ENCODE data around the gene CEP55.

CEP55 gene

DNA sequence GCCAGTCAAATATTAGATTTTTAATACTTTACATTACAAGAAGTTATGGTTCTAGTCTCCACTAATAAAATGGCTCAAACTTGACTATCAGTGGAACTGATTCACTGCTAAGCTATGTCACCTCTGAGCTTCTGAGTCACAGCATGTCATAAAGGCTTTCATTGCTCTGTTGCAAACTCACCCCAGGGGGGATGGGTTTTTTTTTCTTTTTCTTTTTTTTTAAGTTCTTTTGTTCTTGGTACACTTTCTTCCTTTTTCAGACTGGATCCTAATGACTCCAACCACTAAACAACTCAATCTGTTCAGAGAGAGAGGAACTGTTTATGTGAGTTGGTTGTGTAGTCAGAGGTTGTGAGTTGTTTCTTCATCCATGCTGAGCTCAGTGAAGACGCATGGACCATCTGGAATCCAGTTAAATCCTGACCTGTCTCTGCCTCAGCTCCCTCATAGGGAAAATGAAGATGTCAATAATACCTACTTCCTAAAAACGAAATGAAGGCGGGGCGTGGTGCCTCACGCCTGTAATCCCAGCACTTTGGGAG lies 25.2 kb upstream of the CEP55 start:
- DNase-seq, result no peak

DNA sequence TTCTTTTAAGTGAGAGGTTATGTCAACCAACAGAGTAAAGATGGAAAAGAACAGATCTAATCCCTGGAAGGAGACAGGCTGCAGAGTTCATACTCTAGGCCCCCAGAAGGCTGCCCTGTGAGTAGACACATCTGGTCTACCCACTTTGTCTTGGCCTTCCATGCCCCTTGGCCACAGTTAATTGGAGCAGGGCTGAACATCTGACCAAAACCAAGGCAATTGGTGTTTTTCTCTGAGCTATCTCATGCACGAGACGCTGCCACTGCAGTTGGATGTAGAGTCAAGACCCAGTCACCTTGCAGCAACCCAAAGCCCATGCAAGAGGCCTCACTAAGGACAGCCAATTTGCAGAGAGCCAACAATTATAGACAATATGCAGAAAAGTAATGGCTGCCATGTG lies 23.3 kb upstream of the CEP55 start:
- no peak for DNase-seq

DNA sequence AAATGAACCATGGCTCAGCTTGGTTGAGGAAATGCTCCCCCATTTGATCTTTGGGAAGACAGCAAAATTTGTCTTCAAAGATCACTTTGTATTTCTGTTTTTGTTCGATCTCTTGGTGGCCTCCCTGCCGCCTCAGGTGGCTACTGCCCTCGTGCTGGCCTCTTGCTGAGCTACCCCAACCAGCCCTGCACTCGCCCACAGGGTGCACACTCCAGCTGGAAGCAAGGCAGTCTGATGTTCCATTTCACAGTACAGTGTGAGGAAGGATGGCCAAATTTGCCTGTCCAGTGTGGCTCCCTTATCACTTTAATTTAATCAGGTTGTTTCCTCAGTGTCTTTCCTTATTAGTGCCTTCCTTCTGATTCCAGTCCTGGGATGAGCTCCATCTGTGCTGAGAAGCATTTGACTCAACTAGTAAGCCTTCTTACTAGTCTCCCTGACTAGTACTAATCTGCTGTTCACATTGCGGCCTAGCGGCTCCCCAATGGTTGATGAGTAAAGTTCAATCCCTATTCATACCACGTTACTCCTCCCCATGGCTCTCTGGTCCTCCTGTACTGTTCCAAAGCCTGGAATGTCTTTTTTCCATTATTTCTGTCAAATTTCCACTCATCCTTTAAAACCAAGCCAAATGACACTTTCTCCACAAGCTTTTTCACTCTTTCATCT lies 22.5 kb upstream of the CEP55 start:
- DNase-seq, result no peak

DNA sequence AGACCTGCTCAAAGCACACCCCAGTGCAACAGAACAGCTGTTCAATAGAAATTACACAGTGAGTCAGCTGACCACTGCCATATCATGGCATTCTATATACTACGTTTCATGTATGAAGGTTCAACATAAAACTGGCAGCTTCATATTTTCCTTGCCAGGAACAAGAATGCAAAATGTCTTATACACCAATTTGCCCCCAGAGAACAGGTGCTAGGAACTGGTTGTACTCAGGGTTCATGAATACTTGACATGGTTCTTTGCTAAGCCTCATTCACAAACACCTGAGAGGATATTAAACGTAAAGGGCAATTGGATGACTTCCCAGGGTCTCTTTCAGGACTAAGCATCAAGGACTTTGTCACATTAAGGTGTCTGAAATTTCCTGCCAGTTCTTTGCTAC lies 21.2 kb upstream of the CEP55 start:
- DNase-seq, result no peak

DNA sequence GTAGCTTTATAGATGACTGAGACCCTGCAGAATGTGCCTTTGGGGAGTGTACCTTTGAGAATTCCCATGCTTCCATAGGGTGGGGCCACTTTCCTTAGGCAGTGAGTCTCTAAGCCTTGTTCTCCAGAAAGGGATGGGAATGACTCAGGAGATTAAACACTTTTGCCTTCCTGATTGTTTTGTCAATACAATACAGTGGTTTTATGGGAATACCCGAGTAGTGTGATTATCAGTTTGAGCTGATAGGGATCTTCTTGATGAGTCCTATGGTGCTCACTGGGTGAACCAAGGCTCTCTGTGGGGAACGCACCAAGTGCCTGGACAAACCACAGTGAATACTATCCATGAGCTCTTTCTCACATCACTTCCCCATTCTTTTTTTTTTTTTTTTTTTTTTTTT lies 20.5 kb upstream of the CEP55 start:
- DNase-seq, result no peak

DNA sequence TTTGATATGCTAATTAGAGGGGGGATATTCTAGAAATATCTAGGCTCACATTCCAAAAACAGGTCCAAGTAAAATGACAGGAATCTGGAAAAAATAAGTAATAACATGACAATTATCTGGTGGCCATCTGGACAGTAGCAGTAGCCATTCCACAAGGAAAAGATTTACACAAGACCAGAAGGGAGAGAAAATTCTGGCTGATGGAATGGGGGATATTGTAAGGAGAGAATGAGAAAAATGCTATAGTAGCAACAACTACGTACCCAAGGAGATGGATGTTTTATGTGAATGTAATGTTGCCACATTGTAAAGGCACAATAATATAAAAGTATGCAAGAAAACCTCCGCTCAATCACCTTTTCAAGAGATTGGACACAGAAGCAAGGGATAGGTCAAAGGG lies 19.7 kb upstream of the CEP55 start:
- no peak for DNase-seq

DNA sequence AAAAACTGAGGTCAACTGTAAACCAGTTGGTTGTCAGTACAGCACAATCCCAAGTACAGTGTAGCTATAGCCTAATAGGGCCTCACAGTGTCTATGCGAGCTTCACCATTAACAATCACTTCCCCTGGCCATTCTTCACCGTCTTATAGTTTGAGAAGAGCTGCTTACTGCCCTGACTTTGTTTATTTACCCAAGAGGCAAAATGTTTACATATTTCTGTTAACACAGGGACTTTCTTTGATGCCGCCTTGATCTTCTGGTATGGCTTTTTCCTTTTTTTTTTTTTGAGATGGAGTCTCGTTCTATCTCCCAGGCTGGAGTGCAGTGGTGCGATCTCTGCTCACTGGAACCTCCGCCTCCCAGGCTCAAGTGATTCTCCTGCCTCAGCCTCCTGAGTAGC lies 17.5 kb upstream of the CEP55 start:
- no peak for DNase-seq

DNA sequence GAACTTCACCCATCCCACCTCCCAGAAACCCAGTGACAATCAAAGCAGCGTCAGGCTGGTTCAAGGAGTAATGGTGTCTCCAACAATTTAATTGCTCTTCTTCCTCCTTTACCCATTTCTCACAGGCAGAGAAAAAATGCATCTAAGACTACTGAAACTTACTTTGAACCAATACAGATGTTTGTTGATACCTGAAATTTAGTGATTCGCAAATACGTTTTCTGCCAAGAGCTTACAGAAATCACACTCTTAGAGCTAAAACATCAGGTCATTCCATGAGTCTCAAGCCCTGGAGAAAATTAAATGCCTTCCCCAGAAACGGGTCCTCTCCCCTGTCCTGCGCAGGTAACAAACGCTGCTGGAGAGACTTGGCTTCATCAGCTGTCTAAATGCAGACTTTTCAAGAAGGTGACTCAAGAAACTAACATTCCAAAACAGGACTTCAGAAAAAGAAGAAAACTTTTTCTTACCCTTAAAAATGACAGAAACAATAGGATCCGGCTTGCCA lies 14.7 kb upstream of the CEP55 start:
- DNase-seq, result no peak

DNA sequence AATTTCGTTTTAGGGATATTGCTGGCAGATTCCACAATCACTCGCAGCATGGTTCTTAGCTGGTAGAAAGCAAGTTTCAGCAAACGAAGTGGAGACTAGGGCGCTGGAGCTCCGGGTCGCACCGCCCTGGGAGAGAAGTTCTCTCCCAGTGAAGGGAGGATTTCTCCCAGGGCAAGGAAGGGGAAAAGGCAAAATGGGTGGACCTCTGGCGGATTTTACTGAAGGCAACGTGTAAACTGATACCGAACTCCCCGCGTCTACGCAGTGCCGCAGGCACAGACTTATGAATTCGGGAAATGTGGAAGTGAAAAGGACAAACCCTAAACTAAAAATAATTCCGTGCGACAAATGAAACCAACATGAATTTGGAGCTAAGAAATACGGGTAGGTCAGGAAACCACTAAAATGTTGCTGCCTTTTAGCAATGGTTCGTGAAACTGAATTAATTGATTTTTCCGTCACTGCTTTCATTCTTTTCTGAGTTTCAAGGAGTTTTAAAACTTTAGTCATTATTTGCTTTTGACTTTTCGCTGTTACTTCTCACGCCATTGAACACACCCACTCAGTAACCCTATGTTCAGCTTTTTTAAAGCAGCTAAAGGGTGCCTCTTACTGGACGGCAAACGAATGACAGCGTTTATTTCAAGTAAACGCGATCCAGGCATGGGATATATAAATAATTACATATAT lies 14.1 kb upstream of the CEP55 start, which contains the start of gene MYOF:
MYOF (minus strand) TSS at position 190 of the 690 bp plus-strand sequence; CDS start at position 50, 140 bp downstream.
- peak; percentile 28 to 38 for DNase-seq

DNA sequence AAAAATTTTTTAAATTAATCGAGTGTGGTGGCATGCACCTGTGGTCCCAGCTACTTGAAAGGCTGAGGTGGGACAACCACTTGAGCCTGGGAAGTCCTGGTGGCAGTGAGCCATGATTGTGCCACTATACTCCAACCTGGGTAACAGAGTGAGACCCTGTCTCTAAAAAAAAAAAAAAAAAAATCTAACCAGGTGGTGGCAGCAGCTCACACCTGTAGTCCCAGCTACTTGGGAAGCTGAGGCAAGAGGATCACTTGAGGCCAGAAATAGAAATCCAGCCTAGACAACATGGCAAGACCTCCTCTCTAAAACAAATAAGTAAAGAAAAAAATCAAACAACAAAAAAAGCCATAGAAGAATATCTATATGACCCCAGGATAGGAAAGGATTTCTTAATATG lies 10.7 kb upstream of the CEP55 start:
- DNase-seq, result no peak

DNA sequence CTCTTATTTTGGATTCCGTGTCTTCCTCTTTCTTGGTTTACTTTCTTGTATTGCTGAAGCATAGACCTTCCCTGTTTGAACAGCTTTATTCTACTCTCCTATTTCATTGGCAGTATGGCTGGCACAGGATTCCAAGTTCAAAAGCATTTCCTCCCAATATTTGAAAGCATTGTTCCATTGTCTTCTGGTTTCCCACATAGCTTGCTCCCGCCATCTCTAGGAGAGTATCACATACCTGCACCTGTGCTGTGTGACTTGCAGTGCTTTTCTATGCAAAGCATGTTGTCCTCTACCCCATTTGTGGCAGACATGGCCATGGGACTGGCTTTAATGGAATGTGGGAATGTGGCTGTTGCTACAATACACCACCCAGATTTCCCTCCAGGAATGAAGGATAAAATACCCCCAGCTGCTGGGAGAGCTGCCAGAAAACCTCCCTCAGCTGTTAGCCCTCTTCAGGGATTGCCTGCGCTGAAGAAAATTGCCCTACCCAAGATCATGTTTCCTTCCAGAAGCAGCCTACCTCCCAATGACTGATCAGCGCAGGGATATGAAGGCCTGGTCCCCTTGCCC lies 7.4 kb upstream of the CEP55 start:
- no peak for DNase-seq

DNA sequence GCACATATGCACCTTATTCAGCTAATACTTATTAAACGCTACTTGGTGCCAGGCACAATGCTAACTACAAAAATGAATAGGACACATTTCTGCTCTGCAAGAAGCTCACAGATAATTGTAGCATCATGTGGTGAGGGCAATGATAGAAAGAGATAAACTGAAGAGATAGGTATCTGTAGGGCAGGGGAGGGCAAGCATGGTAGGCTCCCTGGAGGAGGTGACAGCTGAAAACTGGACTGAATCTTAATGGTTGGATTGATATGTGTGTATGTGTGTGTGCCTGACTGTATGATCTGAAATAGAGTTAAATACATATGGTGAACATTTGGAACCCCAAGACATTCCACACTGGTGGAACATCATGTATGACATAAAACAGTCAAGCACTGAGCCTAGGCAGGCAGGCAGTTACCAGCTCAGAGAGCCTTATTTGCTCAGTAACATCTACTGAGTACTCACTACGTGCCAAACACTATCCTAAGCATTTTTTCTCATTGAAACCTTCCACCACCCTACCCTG lies 4.8 kb upstream of the CEP55 start:
- DNase-seq, result no peak

DNA sequence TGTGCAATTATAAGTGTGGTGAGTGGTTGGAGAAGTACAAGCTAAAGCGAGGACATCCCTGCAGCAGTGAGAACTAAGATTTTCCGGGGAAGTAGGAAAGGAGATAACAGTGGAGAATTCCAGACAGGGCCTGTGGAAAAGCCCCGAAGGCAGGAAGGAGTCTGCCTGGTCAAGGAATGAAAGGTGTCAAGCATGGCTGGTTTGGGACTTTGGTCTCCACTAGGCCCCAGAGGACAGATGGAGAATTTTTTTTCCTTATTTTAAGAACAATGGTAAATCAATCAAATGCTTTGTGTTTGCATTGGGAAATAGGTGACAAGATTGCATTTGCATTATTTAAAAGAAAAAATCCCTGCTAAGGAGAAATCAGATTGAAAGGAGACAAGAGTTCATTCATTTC lies 3.2 kb upstream of the CEP55 start:
- DNase-seq, result no peak

DNA sequence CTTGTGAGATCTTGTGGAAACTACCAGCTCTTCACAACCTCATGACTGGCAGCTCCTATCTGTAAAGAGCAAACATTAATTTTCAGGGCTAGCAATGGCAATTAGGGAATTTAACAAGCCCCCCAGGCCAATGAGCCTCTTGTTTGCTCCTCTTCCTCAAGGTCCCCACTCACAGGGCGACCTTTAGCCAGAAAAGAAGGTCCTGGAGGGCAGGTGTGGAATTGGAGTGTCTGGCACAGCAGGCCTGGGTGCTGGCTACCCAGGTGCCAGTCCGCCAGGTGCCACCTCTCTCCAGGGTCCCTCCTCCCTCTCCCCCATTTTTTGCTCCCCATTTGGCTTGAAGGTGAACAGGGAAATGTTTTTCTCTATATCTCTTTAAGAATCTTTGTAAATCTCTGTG lies 1.9 kb upstream of the CEP55 start:
- no peak for DNase-seq

DNA sequence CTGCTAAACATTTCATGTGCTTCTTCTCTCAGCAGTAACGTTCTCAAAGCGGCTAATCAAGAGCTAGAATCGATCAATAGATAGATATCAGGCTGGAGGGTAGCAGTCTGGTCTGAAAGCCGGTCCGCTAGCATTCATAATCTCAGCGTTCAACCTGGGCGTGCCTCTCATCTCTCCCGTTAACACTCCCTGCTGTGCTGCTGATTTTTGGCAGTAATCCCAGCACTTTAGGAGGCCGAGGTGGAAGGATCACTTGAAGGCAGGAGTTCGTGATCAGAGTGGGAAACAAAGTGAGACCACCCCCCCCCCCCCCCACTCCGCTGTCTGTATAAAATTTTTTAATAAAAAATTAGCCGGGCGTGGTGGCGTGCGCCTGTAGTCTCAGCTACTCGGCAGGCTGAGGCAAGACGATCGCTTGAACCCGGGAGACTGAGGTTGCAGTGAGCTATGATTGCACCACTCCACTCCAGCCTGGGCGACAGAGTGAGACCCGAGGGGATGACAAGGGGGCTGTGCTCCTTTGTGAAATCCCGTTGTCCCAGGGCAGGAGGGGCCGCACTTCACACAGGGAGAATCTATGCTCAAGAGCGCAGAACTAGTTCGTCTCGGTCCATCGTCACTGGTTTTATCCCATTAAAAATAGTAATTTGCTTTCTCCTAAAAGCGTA lies 624 bp upstream of the CEP55 start:
- no peak for DNase-seq

DNA sequence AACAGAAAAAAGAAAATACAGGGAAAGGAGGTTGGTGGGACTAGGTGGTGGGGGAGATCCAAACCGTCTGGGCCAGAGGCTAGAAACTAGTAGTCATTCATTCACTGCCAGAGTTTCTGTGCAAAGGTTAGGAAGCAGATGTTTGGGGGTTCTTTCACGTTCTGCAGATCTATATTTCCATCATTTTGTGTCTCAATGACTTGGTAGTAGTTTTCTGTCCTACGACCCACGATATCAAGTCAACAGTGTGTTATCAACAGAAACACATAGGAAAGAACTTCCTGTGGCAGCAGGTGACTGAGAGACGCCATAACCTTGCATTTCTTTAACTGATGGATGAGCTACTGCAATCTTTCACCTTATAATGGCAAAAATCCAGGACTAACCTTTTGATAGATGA lies 1.8 kb downstream of the CEP55 start:
- no peak for DNase-seq

DNA sequence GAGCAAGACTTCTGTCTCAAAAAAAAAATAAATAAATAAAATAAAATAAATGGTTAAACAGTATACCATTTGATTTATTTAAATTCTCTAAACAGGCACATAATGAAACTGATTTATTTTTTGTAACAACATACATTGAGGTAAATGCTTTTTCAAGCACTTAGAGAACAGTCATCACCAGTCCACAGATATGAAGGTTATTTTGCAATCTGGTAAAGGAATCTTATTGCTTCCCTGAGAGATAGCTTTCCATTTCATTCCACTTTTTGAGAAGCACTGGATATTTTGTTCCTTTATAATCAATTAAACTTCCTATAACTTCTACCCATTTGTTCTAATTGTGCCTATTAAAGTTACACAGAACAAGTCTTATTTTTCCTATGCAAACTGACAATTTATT lies 5.2 kb downstream of the CEP55 start:
- no peak for DNase-seq

DNA sequence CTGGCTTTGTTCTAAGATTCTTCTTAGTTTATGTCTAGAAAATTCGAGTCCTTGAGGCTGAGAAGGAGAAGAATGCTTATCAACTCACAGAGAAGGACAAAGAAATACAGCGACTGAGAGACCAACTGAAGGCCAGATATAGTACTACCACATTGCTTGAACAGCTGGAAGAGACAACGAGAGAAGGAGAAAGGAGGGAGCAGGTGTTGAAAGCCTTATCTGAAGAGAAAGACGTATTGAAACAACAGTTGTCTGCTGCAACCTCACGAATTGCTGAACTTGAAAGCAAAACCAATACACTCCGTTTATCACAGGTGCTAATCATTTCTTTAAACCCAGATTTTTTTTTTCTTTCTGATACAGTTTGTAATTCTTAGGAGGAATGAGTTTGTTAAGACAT lies 6.7 kb downstream of the CEP55 start:
- DNase-seq, result no peak

DNA sequence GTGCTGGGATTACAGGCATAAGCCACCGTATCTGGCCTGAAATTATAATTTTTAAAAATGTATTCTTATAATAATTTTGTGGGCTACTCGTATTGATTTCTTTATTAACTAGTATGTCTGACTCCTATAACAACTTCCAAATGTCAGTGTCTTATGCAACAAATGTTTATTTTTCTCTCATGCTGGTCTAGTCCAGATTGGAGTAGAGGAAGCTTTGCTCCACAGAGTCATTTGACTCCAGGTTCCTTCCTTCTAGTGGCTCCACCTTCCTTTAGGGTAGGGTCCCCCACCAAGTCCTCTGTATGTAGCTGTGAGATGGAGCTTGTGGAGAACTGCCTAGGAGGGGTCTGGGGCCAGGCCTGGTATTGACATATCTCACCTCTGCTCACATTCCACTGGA lies 8.7 kb downstream of the CEP55 start:
- DNase-seq, result no peak

DNA sequence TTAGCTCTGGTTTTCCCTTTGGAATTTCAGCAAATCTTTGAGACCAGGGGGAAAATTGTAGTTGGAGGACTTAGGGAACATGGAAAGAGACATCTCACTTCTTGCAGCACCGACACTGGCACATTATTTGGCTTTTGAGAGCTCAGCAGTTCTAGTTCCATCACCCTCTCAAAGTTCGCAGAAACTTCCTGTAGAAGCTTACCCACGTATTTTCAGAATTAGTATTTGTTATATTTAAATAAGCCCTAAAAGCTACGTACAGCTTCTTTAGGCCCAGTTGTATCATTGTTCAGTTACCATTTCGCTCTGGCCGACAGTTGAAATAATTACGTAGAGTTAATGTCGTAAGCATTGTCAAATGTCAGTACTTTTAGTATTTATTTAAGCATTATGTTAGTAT lies 13.4 kb downstream of the CEP55 start:
- DNase-seq, result no peak

DNA sequence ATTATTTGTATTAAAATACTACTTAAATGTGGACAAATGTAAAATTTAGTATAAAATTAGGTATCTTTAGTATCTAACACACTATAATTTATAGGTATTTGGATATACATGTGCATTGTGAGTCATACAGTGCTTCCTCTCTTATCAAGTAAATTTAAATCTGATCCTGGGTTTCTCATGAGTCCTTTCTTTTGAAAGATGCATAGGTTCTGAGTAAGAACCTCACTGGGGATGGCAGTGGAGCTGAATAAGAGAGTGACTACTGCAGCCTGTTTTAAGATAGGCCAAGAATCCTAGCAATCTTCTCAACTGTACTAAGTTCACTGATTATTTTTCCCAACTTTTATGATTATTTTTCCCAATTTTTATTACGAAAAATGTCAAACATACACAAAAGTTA lies 16.2 kb downstream of the CEP55 start:
- DNase-seq, result no peak

DNA sequence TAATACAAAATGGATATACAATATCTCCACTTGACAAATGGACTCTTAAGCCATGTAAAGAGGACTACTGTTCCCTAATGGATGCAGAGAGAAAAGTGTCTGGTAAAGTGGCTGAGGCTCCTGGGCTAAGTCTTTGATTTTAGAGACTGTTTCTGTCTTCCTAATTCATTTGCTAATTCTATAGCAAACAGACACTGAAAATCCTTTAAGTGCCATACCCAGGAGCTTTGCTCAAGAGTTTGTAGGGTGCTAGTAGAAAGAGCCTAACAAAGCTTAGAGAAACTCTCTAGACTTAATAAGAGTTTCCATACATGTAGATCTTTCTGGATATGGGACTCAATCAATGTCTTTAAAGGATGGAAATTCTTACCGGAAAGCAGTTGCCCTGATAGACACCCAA lies 16.7 kb downstream of the CEP55 start:
- DNase-seq, result no peak

DNA sequence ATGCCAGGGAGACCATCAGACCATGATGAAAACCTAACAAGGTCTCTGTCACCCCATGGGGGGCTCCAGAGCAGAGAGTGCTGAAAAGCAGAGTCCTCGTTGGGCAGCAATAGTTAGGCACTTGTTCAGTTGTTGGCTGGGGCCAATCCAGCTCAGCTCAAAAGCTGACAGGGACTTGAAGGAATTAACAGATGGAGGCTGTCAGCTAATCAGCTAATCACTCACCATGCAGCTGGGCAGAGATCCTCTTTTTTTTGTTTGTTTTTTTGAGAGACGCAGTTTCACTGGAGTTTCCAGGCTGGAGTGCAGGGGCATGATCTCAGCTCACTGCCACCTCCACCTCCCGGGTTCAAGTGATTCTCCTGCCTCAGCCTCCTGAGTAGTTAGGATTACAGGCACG lies 18.1 kb downstream of the CEP55 start:
- DNase-seq, result no peak

Measured in activated CD4-positive, alpha-beta T cell treated with anti-CD3 and anti-CD28 coated beads, Interleukin-2, amount 50 U/mL, for 4 hours (primary cell).